HepG2 (cell line): ENCODE results near the gene KANK4. TPM values are rescaled to one million over a fixed set of nuclear protein-coding genes. Genes with fewer than 3 reads are reported as not detected.

ENCODE experiments used
- ATAC-seq: fragments of 200-7000 bp; cut with Tn5 transposase; 3 replicates; pipeline ENCODE4 v1.9.1; 2020; ENCODE audit warnings: mild to moderate bottlenecking, moderate library complexity
- BruUV-seq: library from RNA; stranded (reverse); fragments of 400-500 nt; replicated peaks from 2 replicates; lab custom pipeline; 2021; lab: Mats Ljungman, UMichigan
- CTCF ChIA-PET: fragments of 300-600 bp; formaldehyde crosslinking; extraction: SDS; loops from one replicate; lab custom pipeline; 2021; ENCODE audit warnings: low total read pairs, inconsistent platforms, low intra/inter-chr PET ratio; lab: Yijun Ruan, JAX
- POLR2A ChIA-PET: fragments of 350-600 bp; sonication (Branson Sonifier 250); formaldehyde crosslinking; loops from one replicate; lab custom pipeline; 2020; ENCODE audit warnings: antibody characterized with exemption, inconsistent platforms; lab: Yijun Ruan, JAX
- DNase-seq: peaks from one replicate; pipeline ENCODE4 v3.0.0-alpha.2; 2015; ENCODE audit warnings: low spot score
- FAIRE-seq: peaks from 3 replicates; lab custom pipeline; 2011; peaks lifted over from hg19 to GRCh38; lab: Jason Lieb, UNC
- H2AFZ ChIP-seq: one replicate; pipeline ENCODE4 v1.6.1; 2011; ENCODE audit warnings: low read length, inconsistent platforms
- H3K27ac ChIP-seq: fragments of 300-600 bp; 3 replicates; pipeline ENCODE4 v1.8.0; 2011; ENCODE audit warnings: mixed run types, mild to moderate bottlenecking, mixed read lengths, low read length, inconsistent platforms; ENCODE audit not compliant: insufficient read depth; ENCODE audit errors: extremely low read length
- H3K27me3 ChIP-seq, 2 experiments: fragments of 200-600 bp in 1 of 2; 2 replicates in 1 of 2; 3 replicates in 1 of 2; pipeline versions ENCODE4 v1.6.0 to v1.8.0; 2011; ENCODE audit warnings: low read length in 2 of 2, mild to moderate bottlenecking in 2 of 2, moderate library complexity in 2 of 2, inconsistent platforms in 1 of 2; ENCODE audit not compliant: insufficient read depth in 2 of 2, control insufficient read depth in 1 of 2
- H3K36me3 ChIP-seq, 2 experiments: fragments of 200-600 bp in 1 of 2; replicated peaks in 1 of 2; 2 replicates in 1 of 2; 3 replicates in 1 of 2; pipeline versions ENCODE4 v1.5.1 to v1.8.0; 2011; ENCODE audit warnings: low read length in 2 of 2, inconsistent platforms in 1 of 2; ENCODE audit not compliant: insufficient read depth in 2 of 2, control insufficient read depth in 1 of 2
- H3K4me1 ChIP-seq: 2 replicates; pipeline ENCODE4 v1.5.1; 2012; ENCODE audit warnings: low read length, inconsistent platforms; ENCODE audit not compliant: insufficient read depth
- H3K4me2 ChIP-seq: 2 replicates; pipeline ENCODE4 v1.6.0; 2011; ENCODE audit warnings: low read depth, low read length, inconsistent platforms
- H3K4me3 ChIP-seq, 3 experiments: fragments of 200-600 bp in 1 of 3; sonication (generic), shearing (Covaris generic) in 1 of 3; replicated peaks in 1 of 3; 2 replicates each; pipeline ENCODE4 v1.5.1; 2011 to 2016; ENCODE audit warnings: low read length in 3 of 3, inconsistent platforms in 2 of 3, low read depth in 2 of 3, mild to moderate bottlenecking in 2 of 3, control low read depth in 1 of 3, mixed read lengths in 1 of 3; ENCODE audit not compliant: insufficient read depth in 1 of 3
- H3K79me2 ChIP-seq: one replicate; pipeline ENCODE4 v1.6.1; 2011; ENCODE audit warnings: low read length, inconsistent platforms; ENCODE audit not compliant: insufficient read depth
- H3K9ac ChIP-seq: 2 replicates; pipeline ENCODE4 v1.6.0; 2011; ENCODE audit warnings: mild to moderate bottlenecking, low read depth, low read length, inconsistent platforms; ENCODE audit not compliant: insufficient read depth
- H3K9me3 ChIP-seq: 2 replicates; pipeline ENCODE4 v1.5.1; 2012; ENCODE audit warnings: mild to moderate bottlenecking, low read length
- H4K20me1 ChIP-seq: 2 replicates; pipeline ENCODE4 v1.6.0; 2011; ENCODE audit warnings: inconsistent platforms, mild to moderate bottlenecking, low read length, moderate library complexity; ENCODE audit not compliant: insufficient read depth
- GFI1 ChIP-seq: sonication (generic); formaldehyde crosslinking; IDR thresholded peaks from 2 replicates; pipeline ENCODE4 v1.5.0; 2020; ENCODE audit warnings: missing genetic modification reagents, mild to moderate bottlenecking, borderline replicate concordance
- HDAC1 ChIP-seq: sonication (generic); formaldehyde crosslinking; IDR thresholded peaks from 2 replicates; pipeline ENCODE4 v1.5.1; 2020; ENCODE audit warnings: mild to moderate bottlenecking, missing genetic modification reagents
- HDAC2 ChIP-seq: sonication (generic); formaldehyde crosslinking; IDR thresholded peaks from 2 replicates; pipeline ENCODE4 v1.4.0; 2020; ENCODE audit warnings: missing genetic modification reagents
- MAFF ChIP-seq: IDR thresholded peaks from 2 replicates; pipeline ENCODE4 v1.6.1; 2011; ENCODE audit warnings: low read depth, low read length, improper control_type of control experiment
- MYC ChIP-seq: sonication (generic); formaldehyde crosslinking; IDR thresholded peaks from 2 replicates; pipeline ENCODE4 v1.9.0; 2021; ENCODE audit warnings: missing genetic modification reagents, borderline replicate concordance
- NR0B2 ChIP-seq: sonication (generic); formaldehyde crosslinking; IDR thresholded peaks from 2 replicates; pipeline ENCODE4 v1.4.0; 2020; ENCODE audit warnings: mild to moderate bottlenecking, missing genetic modification reagents
- PRMT3 ChIP-seq: sonication (generic); formaldehyde crosslinking; IDR thresholded peaks from 2 replicates; pipeline ENCODE4 v1.8.1; 2022; ENCODE audit warnings: low read depth, mild to moderate bottlenecking, moderate library complexity, missing genetic modification reagents, borderline replicate concordance
- THAP9 ChIP-seq: sonication (generic); formaldehyde crosslinking; IDR thresholded peaks from 2 replicates; pipeline ENCODE4; 2020; ENCODE audit warnings: missing genetic modification reagents, mild to moderate bottlenecking, borderline replicate concordance
- TSC22D2 ChIP-seq: sonication (generic); formaldehyde crosslinking; IDR thresholded peaks from 2 replicates; pipeline ENCODE4 v1.5.1; 2020; ENCODE audit warnings: missing genetic modification reagents, mild to moderate bottlenecking, borderline replicate concordance
- ZNF337 ChIP-seq: sonication (generic); formaldehyde crosslinking; IDR thresholded peaks from 2 replicates; pipeline ENCODE4 v1.5.1; 2020; ENCODE audit warnings: missing genetic modification reagents, low read depth, mild to moderate bottlenecking, borderline replicate concordance
- ZNF382 ChIP-seq: sonication (generic); formaldehyde crosslinking; IDR thresholded peaks from 2 replicates; pipeline ENCODE4 v1.5.0; 2020; ENCODE audit warnings: missing genetic modification reagents, mild to moderate bottlenecking, borderline replicate concordance
- WGBS: methylation state at CpG from one replicate; pipeline ENCODE4 v1.1.6; 2017; ENCODE audit warnings: low lambda C conversion rate; 5-methylcytosine and 5-hydroxymethylcytosine counted together
- in situ Hi-C: cut with HindIII; loops from 2 replicates; pipeline ENCODE4 v1.10.0; 2017; ENCODE audit warnings: low pct_unique_long_range_greater_than_20kb; ENCODE audit not compliant: extremely low pct_ligation_motif_present
- intact Hi-C: fragments of 100-400 bp; cut with micrococcal nuclease; formaldehyde crosslinking; loops from one replicate; pipeline ENCODE4 v1.10.0; 2022; ENCODE audit not compliant: unreplicated experiment
- polyA plus RNA-seq, 8 experiments: library from polyadenylated mRNA; depleted of rRNA in 3 of 8; stranded (reverse) in 7 of 8; unstranded in 1 of 8; fragments of >200 nt; fragmentation: Illumina TruSeq in 4 of 8; extraction: Trizol in 4 of 8; gene quantifications; 2 replicates each; pipeline versions ENCODE4 v1.2.1 to v1.2.3, GENCODE V29; 2011 to 2016; ENCODE audit warnings: low read depth in 4 of 8, missing spikeins in 1 of 8, mixed read lengths in 1 of 8; ENCODE audit not compliant: insufficient read depth in 1 of 8
- total RNA-seq, 5 experiments: library from RNA; depleted of rRNA; stranded (reverse); fragments of >200 nt; fragmentation: Illumina TruSeq; extraction: Trizol; gene quantifications; 2 replicates each; pipeline ENCODE4 v1.2.3, GENCODE V29; 2016; ENCODE audit warnings: low read depth in 1 of 5

Gene KANK4
- total and polyA plus RNA-seq, 2 of the 13 experiments (the other 11 are each of a cell fraction or from before 2014, with no cell fraction given): 16.1 to 25.7 TPM

- TF ChIP-seq THAP9 (CRISPR knock-in tag) (no peak), GFI1 (CRISPR knock-in tag) (no peak)
These were observed 56.0 kb downstream of the KANK4 start (continued) for GRCh38 chr1:62263006-62263813.

- no peak overlapping the region for H3K4me2 ChIP-seq
- H3K9ac ChIP-seq: no peak overlapping the region
- 99% methylated on average over 3 of the region's 3 CpGs for WGBS
- no peak overlapping the region for H3K27ac ChIP-seq
- DNase-seq (no peak), ATAC-seq (no peak), FAIRE-seq (no peak)
- intact Hi-C loops (no loop called here), in situ Hi-C loops (no loop called here)
- H3K9me3 ChIP-seq: no peaks in the 10 kb centered on the region
- no TSS peak for BruUV-seq
- H2AFZ ChIP-seq: no peak overlapping the region
- H4K20me1 ChIP-seq: no peaks in the 10 kb centered on the region; the same call in 1 of the 2 replicates
- H3K4me3 ChIP-seq: no peak overlapping the region
- CTCF ChIA-PET: no interaction called here
- no peaks in the 10 kb centered on the region for H3K4me1 ChIP-seq
- peaks cover 10 to 52% of the 10 kb centered on the region in 2 experiments for H3K36me3 ChIP-seq
- POLR2A ChIA-PET: no interaction called here
- H3K27me3 ChIP-seq: no peaks in the 10 kb centered on the region; a peak in 1 of 5 replicates
- TF ChIP-seq GFI1 (CRISPR knock-in tag) (no peak), ZNF337 (no peak), ZNF382 (CRISPR knock-in tag) (no peak), PRMT3 (CRISPR knock-in tag) (no peak), MYC (CRISPR knock-in tag) (no peak), HDAC2 (CRISPR knock-in tag) (no peak), HDAC1 (CRISPR knock-in tag) (no peak), TSC22D2 (no peak), NR0B2 (CRISPR knock-in tag) (no peak), MAFF (no peak)
- no peaks in the 10 kb centered on the region for H3K79me2 ChIP-seq
These were observed 58.5 kb downstream of the KANK4 start for GRCh38 chr1:62260688-62261087.
